Chondrocyte (in vitro differentiated cells): Measurements from ENCODE around the gene USP6NL. TPM values are rescaled to one million over a fixed set of nuclear protein-coding genes. Genes with fewer than 3 reads are reported as not detected.

Source experiments
- DNase-seq: peaks from one replicate; pipeline ENCODE4 v3.0.0; 2021; ENCODE audit warnings: mixed read lengths, low spot score
- H3K27ac Mint-ChIP-seq: one replicate; pipeline ENCODE4 v1.8.0; 2021; ENCODE audit warnings: mild to moderate bottlenecking, moderate library complexity, mixed read lengths; ENCODE audit not compliant: unreplicated experiment
- H3K27me3 Mint-ChIP-seq: 2 replicates; pipeline ENCODE4 v1.8.0; 2021; ENCODE audit warnings: low read depth, mixed read lengths
- H3K36me3 Mint-ChIP-seq: 2 replicates; pipeline ENCODE4 v1.8.0; 2021; ENCODE audit warnings: low read depth, mixed read lengths
- H3K4me1 Mint-ChIP-seq: 2 replicates; pipeline ENCODE4 v1.8.0; 2021; ENCODE audit warnings: low read depth, mild to moderate bottlenecking, mixed read lengths
- H3K4me3 Mint-ChIP-seq: one replicate; pipeline ENCODE4 v1.8.0; 2021; ENCODE audit warnings: mild to moderate bottlenecking, moderate library complexity, mixed read lengths; ENCODE audit not compliant: unreplicated experiment
- H3K9me3 Mint-ChIP-seq: 2 replicates; pipeline ENCODE4 v1.8.0; 2021; ENCODE audit warnings: low read depth, mixed read lengths
- CTCF ChIP-seq: fragments of 200-600 bp; sonication (generic); IDR thresholded peaks from 2 replicates; pipeline ENCODE4 v1.5.0; 2021; ENCODE audit warnings: antibody characterized with exemption, mild to moderate bottlenecking, moderate library complexity
- total RNA-seq: library from RNA; stranded (reverse); gene quantifications from 3 replicates; pipeline ENCODE4 v1.2.1, GENCODE V29; 2021

USP6NL gene
- total RNA-seq, 1 donor from 2014 or later = 12.3 TPM

- TF ChIP-seq CTCF = no peak
- H3K9me3 Mint-ChIP-seq = peaks cover 11% of the 10 kb centered on the region
- H3K36me3 Mint-ChIP-seq = peaks cover 2% of the 10 kb centered on the region
- H3K4me3 Mint-ChIP-seq = no peak overlapping the region
- peaks cover under 1% of the 10 kb centered on the region for H3K27me3 Mint-ChIP-seq
- H3K27ac Mint-ChIP-seq = no peak overlapping the region
- no peak for DNase-seq
- H3K4me1 Mint-ChIP-seq = no peaks in the 10 kb centered on the region
Measured at GRCh38 chr10:11429439-11430052, 181.9 kb downstream of the USP6NL start.

GRCh38 chr10:11425676-11426075 is 185.8 kb downstream of the USP6NL start:
- no peak for DNase-seq
- Mint-ChIP-seq H3K4me1 (no peaks in the 10 kb centered on the region), H3K27ac (no peak overlapping the region), H3K9me3 (peaks cover 25% of the 10 kb centered on the region), H3K27me3 (no peaks in the 10 kb centered on the region), H3K4me3 (no peak overlapping the region), H3K36me3 (peaks cover 3% of the 10 kb centered on the region)
- TF ChIP-seq CTCF = no peak

- Mint-ChIP-seq H3K27me3 (peaks cover under 1% of the 10 kb centered on the region), H3K4me3 (no peak overlapping the region)
Measured at GRCh38 chr10:11425296-11425610, 186.2 kb downstream of the USP6NL start.

GRCh38 chr10:11424456-11425295 is 186.8 kb downstream of the USP6NL start:
- Mint-ChIP-seq H3K4me1 (no peaks in the 10 kb centered on the region), H3K9me3 (peaks cover 29% of the 10 kb centered on the region), H3K27me3 (peaks cover 3% of the 10 kb centered on the region), H3K27ac (no peak overlapping the region), H3K4me3 (no peak overlapping the region), H3K36me3 (peaks cover 7% of the 10 kb centered on the region)
- DNase-seq = no peak
- peak; percentile 88 for TF ChIP-seq CTCF

More at GRCh38 chr10:11425296-11425610, 186.2 kb downstream of the USP6NL start:
- peaks cover 26% of the 10 kb centered on the region for H3K9me3 Mint-ChIP-seq
- peaks cover 3% of the 10 kb centered on the region for H3K36me3 Mint-ChIP-seq
- no peak for DNase-seq
- no peaks in the 10 kb centered on the region for H3K4me1 Mint-ChIP-seq
- H3K27ac Mint-ChIP-seq = no peak overlapping the region
- no peak for TF ChIP-seq CTCF

- Mint-ChIP-seq H3K27me3 (peaks cover 6% of the 10 kb centered on the region), H3K9me3 (peaks cover 36% of the 10 kb centered on the region), H3K27ac (no peak overlapping the region), H3K36me3 (peaks cover 5% of the 10 kb centered on the region), H3K4me1 (no peaks in the 10 kb centered on the region), H3K4me3 (no peak overlapping the region)
- no peak for TF ChIP-seq CTCF
- no peak for DNase-seq
Measured at GRCh38 chr10:11416974-11417373, 194.5 kb downstream of the USP6NL start.
